HG03066 (cell line): ENCODE measurements around the gene LYPD6B.

Experiments used
- ATAC-seq: cut with Tn5 transposase; IDR thresholded peaks from one replicate; pipeline ENCODE4 v1.9.1; 2021; ENCODE audit warnings: low read depth; ENCODE audit not compliant: unreplicated experiment

Gene LYPD6B

GRCh38 chr2:149068996-149069888 lies 30.7 kb downstream of the LYPD6B start:
- ATAC-seq = no peak

- ATAC-seq = no peak
These were observed 32.3 kb downstream of the LYPD6B start for GRCh38 chr2:149070681-149071320.

GRCh38 chr2:149075105-149075504 lies 36.6 kb downstream of the LYPD6B start:
- no peak for ATAC-seq

GRCh38 chr2:149075853-149076252 lies 37.4 kb downstream of the LYPD6B start:
- no peak for ATAC-seq

GRCh38 chr2:149076863-149077412 lies 38.4 kb downstream of the LYPD6B start:
- no peak for ATAC-seq

- no peak for ATAC-seq
These were observed 39.4 kb downstream of the LYPD6B start for GRCh38 chr2:149077861-149078260.

DNA sequence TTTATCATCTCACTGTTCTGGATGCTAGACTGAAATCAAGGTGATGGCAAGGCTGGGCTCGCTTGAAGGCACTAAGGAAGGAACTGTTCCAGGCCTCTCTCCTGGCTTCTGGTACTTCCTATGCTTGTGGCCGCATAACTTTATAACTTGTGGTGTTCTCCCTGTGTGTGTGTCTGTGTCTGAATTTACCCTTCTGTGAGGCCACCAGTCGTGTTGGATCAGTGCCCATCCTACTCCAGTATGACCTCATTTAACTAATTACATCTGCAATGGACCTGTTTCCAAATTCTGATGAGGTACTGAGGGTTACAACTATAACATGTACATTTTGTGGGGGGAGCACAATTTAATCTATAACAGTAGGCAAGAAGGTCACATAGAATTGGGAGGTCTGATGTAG lies 41.6 kb downstream of the LYPD6B start:
- no peak for ATAC-seq

GRCh38 chr2:149080971-149081370 lies 42.5 kb downstream of the LYPD6B start:
- ATAC-seq = no peak

DNA sequence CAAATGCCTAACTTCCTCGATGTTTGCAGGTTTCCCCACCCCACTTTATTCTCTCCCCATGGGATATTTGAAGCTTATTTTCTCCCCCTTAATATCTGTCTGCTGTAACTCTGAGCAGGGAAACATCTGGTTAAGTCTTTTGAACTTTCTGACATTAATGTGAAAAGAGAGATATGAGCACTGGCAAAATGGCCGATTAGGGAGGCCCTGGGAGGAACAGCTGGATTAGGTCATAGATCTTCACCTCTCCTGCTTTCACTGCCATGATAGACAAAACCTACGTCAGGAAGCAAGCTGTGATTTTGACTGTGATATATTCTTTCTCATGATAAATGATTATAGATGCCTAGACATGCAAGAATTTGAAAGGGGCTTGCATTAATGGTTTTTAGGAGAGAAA lies 43.6 kb downstream of the LYPD6B start:
- ATAC-seq = no peak

- ATAC-seq = no peak
These were observed 44.2 kb downstream of the LYPD6B start for GRCh38 chr2:149082735-149083134.

- ATAC-seq = no peak
These were observed 46.7 kb downstream of the LYPD6B start for GRCh38 chr2:149084924-149085795.

DNA sequence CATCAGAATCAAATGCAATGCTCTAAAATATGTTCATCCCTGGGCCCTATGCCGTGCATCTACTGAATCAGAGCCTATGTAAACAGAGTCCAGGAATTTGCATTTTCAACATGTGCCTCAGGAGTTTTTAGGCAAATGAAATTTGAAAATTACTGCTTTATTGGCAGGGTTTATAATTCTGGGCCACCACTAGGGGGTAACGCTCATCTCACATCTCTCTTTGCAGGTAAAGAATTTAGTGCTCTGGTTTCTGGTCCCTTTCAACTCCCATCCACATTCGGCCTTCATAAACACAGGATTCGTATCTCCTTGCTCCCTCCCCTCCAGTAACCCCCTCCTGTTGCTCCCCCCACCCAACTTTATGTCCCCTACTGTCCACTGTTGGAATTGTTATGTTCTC lies 49.3 kb downstream of the LYPD6B start:
- no peak for ATAC-seq

GRCh38 chr2:149089068-149089467 lies 50.6 kb downstream of the LYPD6B start:
- ATAC-seq = no peak

GRCh38 chr2:149090706-149091105 lies 52.2 kb downstream of the LYPD6B start:
- no peak for ATAC-seq

DNA sequence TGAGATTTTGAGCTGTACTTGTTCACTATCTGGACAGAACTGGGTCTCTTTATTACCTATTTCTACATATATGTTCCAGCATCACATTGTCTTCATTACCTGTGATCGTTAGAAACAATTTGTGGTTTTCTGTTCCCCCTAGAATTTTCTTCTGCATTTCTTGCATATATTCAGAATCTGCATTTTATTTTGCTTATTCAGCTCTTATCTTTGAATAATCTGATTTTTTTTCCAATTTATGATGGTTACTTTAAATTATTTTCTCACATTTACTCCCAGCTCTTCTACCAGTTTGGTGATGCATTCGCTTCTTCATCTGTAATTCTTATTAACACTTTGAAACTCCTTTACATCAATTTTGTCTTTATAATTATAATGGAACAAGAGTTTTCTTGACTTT lies 55.1 kb downstream of the LYPD6B start:
- ATAC-seq = no peak

- ATAC-seq = no peak
These were observed 55.9 kb downstream of the LYPD6B start for GRCh38 chr2:149094217-149095015.

DNA sequence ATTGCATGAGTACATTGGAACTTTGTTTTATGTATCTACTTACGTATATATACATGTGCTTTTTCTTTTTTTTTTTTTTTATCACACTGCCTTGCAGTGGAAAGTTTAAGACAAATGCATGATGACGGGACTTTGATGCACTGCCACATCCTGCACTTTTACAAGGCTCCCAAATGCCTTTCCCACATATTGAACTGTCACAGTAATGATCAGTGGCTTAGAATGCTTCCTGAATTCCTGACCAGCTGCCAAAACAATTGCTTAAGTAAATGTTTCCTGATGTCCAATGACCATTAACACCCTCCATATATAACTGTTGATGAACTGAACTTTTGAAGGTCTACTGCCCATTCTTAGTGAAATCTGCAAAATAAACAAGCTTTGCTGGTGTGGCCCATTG lies 60.2 kb downstream of the LYPD6B start:
- no peak for ATAC-seq

GRCh38 chr2:149099298-149099697 lies 60.8 kb downstream of the LYPD6B start:
- ATAC-seq = no peak

DNA sequence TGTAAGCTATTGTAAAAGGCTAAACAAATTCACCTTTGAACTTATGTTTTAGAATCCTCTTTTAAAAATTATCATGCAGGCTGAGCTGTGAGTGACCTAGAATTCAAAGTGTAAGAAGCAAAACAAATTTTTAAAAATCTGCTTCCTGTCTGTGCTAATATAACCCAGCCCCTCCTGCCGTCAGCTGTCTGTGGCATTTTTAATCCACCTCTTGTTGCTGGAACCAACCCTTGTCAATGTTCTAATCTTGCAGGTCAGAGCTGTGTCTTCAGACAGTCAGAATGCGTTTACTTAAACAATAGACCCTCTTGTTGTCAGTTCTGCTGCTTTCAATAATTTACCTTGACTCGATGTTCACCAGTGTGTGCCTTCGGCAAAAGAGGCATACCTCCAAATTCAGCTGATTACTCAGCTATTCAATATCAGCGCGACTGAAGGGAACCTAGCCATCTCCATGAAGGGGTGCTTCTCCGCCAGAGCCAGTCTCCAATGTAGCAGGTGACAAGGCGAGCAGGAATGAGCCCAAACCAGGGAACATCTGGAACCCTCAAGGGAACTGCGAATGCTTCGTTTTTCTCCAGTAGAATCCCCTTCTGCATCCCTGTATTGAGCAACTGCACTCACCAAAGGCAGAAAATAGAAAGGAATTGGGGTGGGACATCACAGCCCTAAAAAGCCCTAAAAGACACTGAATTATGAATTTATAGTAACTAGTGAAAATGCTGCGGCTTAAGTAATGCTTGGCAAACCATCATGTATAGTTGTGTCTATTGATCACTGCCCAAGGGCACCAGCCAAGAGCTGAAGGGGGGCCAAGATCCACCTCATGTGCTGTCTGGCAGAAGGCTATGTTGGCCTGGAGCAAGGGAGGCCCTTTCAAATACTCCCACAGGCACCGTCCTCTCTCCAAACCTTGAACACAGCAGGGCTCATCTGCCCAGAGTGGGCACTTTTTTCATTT lies 62.5 kb downstream of the LYPD6B start:
- ATAC-seq = no peak
